NCI-H1092 (cell line): Measurements from ENCODE around the gene DDIAS.
A peak's percentile ranks its signal among the peaks of the same experiment; 100 is the strongest.
"Not testable (repeated sequence)": the region's sequence is repeated elsewhere in the genome, so short reads cannot be mapped to it uniquely, and the experiment has no call there.

Source experiments
- DNase-seq: peaks from one replicate; lab custom pipeline; 2025; lab: John Stamatoyannopoulos, UW

Gene DDIAS

DNA sequence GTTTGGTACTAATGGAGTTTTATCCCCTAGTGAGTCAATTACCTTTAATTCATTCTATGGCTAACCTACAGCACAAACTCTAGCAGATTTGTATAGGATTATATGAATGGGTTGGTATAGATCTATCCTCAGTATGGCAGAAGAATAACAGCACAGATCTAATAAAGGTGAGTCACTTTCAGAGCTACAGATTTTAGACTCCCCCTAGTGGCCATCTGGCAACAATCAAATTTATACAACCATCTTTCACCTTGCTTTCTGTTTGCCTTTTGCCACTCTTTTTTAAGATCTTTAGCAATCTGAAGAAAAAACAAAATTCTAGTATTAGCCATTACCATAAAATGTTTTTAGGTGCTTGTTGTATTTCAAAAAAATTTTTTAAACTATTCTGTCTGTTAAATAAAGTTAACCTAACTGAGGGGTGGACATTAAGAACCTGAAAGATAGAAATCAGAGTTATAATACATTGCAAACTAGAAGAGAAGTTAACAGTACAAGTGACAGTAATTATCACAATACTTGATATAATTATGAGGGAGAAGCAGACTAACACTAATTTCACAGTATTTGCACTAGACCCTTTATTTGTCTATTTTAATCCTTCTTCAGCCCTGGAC is 25.8 kb downstream of the DDIAS start:
- peak; percentile 3 for DNase-seq

DNA sequence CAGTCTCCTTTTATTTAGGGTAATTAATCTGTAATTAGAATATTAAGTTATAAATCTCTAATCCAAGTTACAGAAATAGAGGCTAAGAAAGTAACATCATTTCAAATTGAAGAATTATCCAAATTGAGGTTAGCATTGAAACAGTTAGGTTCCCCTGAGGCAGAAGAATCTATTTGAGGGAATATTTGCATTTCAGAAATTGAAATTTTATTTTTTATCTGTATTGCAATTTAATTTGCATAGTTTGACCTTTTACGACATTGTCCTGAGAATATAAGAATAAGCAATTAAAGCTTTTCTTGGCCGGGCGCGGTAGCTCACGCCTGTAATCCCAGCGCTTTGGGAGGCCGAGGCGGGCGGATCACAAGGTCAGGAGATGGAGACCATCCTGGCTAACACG is 27.6 kb downstream of the DDIAS start:
- no peak for DNase-seq

DNA sequence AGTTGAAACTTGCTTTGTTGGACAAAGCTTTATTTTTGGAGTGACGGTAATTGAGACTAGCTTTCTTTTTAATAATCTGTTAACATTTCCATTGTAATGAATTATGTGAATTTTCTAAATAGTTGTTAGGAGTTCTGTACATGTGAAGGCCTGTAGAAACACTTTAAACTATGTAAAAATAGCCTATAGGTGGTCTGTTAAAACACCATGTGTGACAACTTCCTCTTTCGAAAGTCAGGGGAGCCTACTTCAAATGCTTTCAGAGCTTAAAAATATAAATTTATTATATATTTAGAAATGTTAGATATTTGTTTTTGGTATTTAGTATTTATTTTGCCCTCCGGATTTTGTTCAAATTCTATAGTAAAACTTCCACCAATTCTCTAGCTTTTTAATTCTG is 28.7 kb downstream of the DDIAS start:
- no peak for DNase-seq

DNA sequence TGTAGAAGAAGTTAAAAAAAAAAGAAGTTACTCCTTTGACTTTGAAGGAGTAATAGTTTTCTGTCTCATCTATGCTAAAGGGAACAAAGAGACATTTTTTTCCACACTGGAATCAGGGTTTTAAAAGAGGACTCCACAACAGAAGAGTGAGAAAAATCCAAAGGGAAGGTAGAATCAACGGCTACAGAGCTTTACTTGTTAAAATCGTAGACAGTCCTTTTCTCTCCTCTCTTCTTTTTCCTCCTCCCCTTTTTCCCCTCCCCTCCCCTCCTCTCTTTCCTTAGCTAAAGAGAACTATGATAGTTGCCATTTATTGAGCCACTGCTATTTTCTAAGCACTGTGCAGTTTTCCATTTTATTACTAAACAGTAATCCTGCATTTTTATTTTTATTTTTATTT is 29.2 kb downstream of the DDIAS start:
- DNase-seq, result no peak

DNA sequence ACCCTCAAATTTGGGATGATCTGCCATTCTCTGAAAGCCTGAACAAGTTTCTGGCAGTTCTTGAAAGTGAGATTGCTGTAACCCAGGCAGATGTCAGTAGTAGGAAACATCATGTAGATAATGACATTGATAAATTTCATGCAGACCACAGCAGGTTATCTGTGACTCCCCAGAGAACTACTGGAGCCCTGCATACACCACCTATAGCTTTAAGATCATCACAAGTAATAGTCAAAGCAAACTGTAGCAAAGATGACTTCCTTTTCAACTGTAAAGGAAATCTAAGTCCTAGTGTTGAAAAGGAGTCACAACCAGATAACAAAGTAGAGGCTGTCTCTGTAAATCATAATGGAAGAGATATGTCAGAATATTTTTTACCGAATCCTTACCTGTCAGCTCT is 31.0 kb downstream of the DDIAS start:
- DNase-seq, result no peak

DNA sequence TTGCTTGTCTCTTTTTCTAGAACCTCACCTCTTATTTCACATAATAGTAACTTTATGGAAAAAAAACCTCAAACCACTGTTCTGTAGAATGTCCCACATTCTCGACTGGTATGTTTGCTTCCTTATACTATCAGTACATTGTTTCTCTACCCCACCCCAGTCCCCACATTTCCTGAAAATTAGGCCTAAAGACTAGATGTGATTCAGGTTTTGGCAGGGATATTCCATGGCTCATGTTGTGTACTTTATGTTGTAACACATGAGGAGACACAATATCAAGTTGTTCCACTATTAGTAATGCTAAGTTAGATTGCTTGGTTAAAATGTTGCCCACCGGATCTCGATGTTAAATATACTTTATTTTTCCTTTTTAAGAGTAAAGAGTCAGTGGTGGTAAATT is 34.7 kb downstream of the DDIAS start:
- no peak for DNase-seq

DNA sequence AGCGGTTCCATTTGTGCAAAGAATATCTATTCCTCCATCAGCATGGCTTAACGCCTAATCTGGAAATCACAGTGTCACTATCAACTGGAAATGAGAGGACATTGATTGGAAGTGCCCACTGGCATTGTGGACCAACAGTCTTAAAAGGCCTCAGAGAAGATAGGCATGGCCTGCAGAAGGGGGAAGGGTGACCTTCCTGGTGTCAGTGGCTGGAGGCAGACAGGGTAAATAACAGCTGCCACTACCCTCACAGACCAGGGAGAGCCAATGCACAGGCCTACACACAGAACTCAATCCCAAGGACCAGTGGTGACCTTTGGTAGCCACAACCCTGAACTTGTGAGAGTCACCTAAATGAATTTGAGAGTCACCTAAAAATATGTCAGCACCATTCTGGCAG is 36.0 kb downstream of the DDIAS start:
- DNase-seq, result no peak

DNA sequence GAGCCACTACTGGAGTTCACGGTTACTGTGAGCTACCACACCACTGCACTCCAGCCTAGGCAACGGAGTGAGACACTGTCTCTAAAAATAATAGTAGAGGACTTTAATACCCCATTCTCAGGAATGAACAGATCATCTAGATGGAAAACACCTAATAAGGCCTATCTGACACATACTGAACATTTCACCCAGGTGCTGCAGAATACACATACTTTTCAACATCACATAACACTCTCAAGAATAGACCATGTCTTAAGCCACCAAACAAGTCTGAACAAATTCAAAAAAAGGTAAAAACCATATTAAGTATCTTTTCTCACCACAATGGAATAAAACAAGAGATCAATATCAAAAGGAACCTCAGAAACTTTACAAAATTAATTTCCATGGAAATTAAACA is 37.9 kb downstream of the DDIAS start:
- DNase-seq, result no peak

DNA sequence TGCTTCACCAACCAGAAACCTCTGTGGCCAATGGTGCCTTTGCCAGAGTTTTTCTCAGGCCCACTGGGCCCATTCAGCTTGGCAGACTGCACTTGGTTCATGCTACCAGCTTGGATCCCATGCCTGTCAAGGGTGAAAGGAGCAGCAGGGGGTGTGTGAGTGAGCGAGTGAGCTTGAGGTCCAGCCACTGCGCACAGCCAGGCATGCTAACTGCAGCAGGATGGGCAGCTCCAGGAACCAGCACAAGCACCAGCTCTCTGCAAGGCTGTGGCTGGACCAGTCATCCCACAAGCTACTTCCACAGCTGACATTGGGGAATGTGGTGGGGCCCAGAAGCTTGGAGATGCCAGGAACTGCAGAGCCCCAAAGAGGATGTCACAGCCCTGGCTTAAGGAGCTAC is 40.8 kb downstream of the DDIAS start:
- DNase-seq, result no peak

DNA sequence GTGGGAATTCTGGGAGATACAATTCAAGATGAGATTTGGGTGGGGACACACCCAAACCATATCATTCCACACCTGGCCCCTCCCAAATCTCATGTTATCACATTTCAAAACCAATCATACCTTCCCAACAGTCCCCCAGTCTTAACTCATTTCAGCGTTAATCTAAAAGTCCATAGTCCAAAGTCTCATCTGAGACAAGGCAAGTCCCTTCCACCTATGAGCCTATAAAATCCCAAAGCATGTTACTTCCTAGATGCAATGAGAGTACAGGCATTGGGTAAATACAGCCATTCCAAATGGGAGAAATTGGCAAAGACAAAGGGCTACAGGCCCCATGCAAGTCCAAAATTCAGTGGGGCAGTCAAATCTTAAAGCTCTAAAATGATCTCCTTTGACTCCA is 41.9 kb downstream of the DDIAS start:
- not testable (repeated sequence) for DNase-seq

DNA sequence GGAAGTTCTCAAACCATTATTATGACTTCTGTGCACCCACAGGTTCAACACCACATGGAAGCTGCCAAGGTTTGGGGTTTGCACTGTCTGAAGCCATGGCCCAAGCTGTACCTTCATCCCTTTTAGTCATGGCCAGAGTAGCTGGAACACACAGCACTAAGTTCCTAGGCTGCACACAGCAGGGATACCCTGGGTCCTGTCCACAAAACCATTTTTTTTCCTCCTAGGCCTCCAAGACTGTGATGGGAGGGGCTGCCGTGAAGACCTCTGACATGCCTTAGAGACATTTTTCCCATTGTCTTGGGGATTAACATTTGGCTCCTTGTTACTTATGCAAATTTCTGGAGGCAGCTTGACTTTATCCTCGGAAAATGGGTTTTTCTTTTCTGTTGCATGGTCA is 42.7 kb downstream of the DDIAS start:
- DNase-seq, result no peak

DNA sequence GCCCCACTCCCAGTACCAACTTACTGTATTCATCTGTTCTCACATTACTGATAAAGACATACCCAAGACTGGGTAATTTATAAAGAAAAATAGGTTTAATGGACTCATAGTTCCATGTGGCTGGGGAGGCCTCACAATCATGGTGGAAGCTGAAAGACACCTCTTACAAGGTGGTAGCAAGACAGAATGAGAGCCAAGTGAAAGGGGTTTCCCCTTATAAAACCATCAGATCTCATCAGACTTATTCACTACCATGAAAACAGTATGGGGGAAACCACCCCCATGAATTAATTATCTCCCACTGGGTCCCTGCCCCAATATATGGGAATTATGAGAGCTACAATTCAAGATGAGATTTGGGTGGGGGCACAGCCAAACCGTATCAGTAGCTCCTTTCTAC is 43.5 kb downstream of the DDIAS start:
- not testable (repeated sequence) for DNase-seq

DNA sequence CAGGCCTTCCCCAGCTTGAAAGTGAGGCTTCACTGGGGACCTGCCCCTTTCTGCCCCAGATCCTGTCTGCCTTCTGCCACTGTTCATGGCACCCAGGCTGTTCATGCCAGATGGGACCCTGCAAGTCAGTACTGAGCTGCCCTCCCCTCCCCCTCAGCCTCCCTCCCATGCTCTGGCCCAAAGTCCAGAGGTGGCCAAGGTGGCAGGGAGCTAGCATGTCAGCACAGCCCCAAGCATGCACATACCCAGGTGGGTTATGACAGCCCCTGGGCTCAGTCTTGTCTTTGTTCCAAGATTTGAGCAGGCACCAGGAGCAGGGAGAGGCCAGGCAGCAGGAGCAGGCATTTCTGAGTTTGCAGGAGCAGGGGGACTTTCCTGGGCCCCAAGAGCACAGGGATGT is 44.1 kb downstream of the DDIAS start:
- no peak for DNase-seq

DNA sequence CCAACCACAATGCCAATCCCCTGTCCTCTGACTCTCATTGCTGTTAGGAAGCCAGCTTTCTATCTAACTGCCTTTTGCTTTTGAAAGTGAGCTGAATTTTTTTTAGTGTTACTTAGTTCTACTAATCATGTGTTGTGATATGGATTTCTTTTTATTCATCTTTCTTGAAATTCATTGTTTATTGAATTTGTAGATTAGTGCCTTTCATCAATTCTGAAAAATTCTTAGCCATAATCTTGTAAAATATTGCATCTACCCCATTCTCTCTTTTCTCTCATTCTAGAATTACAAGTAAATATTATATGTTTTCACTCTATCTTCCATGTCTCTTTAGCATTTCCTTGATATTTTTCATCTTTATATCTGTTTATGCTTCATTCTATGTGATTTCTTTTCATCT is 47.8 kb downstream of the DDIAS start:
- no peak for DNase-seq

DNA sequence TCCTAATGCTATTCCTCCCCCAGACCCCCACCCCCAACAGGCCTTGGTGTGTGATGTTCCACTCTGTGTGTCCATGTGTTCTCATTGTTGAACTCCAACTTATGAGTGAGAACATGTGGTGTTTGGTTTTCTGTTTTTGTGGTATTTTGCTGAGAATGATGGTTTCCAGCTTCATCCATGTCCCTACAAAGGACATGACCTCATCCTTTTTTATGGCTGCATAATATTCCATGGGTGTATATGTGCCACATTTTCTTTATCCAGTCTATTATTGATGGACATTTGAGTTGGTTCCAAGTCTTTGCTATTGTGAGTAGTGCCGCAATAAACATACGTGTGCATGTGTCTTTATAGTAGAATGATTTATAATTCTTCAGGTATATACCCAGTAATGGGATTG is 49.0 kb downstream of the DDIAS start:
- DNase-seq, result not testable (repeated sequence)

DNA sequence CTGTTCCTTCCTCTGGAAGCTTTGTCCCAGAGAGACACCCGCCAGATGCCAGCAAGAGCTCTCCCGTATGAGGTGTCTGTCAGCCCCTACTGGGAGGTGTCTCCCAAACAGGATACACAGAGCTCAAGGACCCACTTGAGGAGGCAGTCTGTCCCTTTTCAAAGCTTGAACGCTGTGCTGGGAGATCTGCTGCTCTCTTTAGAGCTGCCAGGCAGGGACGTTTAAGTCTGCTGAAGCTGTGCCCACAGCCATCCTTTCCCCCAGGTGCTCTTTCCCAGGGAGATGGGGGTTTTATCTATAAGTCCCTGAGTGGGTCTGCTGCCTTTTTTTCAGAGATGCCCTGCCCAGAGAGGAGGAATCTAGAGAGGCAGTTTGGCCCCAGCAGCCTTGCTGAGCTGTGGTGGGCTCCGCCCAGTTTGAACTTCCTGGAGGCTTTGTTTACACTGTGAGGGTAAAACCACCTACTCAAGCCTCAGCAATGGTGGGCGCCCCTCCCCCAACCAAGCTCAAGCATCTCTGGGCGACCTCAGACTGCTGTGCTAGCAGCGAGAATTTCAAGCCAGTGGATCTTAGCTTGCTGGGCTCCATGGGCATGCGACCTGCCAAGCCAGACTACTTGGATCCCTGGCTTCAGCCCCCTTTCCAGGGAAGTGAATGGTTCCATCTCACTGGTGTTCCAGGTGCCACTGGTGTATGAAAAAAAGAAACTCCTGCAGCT is 54.4 kb downstream of the DDIAS start:
- DNase-seq, result not testable (repeated sequence)

DNA sequence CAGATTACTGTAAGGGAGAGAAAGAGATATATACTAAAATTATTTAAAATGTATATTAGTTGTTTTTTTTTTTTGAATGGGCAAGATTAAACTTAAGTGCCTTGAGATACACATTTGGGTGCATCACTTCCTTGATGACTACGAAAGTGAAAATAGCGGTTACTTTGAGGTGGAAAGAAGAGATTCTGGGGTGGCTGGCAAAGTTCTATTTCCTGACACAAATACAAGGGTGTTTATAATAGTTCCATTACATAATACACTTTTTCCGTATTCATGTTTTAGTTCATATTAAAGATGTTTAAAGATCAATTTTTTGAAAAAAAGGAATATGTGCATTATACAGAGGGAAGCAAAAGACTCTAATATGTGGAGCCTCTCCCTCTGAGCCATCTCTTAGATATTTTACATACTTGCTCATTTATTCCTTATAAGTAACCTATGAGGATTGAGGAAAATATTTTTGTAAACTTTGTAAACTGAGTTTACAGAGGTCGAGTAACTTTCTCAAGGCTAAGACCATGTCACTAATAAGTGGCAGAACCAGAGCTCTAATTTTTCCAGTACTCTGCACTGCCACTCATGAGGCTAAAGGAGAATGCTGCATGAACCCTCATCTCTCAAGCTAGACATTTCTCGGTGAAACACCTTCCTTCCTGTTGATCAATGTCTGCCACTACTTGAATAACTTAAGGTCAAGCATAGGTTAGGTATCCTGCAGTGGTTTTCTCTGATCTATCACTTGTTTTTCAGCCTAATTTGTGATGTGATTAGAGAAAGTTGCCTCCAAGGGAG is 58.6 kb downstream of the DDIAS start:
- DNase-seq, result no peak

DNA sequence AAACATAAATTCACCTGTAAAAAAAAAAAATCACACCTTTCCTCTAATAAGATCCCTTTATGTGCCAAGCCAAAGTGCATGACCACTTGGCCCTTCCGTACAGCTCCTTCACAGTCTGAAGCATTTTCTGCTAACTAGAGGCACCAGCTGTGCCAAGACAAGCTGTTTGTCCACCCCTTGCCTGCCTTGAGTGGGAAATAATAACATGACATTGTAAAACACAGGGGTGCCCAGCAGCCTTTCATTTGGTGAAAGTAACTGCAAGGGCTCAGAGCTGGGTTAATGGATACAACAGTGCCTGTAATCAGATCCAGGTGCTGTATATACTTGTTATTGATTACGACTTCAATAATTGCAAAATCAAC is 59.2 kb downstream of the DDIAS start:
- DNase-seq, result peak; percentile 33

DNA sequence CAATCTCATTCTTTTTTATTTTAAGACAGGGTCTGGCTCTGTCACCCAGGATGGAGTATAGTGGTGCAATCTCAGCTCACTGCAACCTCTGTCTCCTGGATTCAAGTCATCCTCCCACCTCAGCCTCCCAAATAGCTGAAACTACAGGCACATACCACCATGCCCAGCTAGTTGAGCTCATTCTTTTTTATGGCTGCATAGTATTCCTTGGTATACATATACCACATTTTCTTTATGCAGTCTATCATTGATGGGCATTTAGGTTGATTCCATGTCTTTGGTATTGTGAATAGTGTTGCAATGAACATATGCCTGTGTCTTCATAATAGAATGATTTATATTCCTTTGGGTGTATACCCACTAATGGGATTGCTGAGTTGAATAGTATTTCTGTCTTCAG is 60.5 kb downstream of the DDIAS start:
- DNase-seq, result not testable (repeated sequence)

DNA sequence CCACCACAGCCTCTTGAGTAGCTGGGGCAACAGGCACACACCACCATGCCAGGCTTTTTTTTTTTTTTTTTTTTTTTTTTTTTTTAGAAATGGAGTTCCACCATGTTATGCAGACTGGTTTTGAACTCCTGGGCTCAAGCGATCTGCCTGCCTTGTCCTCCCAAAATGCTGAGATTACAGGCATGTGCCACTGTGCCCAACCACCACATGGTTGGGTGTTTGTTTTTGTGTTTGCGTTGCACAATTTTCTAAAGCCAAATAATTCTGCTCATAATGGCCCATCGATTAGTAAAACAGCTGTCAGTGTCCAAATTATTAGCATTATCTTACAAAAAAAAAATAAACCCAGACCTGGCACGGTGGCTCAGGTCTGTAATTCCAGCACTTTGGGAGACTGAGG is 65.8 kb downstream of the DDIAS start:
- DNase-seq, result no peak

DNA sequence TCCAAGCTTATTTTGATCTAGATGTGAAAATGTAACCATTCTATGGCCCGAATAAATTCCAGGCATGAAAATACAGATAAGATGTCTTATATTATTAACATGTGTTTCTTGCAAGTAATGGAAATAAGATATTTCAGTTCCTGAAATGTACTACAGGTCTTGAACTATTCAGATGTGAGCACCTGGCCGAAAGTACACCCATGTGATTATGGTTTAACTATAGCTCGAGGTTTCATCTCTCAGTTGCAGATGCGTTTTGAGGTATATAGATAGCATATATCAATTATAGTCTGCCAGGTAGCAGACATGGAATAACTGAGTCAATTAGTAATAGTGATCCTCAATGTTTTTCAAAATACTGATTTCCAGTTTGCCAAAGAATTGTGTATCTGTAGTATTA is 68.3 kb downstream of the DDIAS start:
- DNase-seq, result no peak

DNA sequence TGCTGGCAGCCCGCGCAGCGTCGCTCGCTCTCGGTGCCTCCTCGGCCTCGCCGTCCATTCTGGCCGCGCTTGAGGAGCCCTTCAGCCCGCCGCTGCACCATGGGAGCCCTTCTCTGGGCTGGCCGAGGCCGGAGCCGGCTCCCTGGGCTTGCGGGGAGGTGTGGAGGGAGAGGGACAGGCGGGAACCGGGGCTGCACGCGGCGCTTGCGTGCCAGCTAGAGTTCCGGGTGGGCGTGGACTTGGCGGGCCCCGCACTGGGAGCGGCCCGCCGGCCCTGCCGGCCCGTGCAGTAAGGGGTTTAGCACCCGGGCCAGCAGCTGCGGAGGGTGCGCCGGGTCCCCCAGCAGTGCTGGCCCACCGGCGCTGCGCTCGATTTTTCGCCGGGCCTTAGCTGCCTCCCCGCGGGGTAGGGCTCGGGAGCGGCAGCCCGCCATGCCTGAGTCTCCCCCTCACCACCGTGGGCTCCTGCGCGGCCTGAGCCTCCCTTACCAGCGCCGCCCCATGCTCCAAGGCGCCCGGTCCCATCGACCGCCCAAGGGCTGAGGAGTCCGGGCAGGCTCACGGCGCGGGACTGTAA is 69.1 kb downstream of the DDIAS start:
- DNase-seq, result not testable (repeated sequence)

DNA sequence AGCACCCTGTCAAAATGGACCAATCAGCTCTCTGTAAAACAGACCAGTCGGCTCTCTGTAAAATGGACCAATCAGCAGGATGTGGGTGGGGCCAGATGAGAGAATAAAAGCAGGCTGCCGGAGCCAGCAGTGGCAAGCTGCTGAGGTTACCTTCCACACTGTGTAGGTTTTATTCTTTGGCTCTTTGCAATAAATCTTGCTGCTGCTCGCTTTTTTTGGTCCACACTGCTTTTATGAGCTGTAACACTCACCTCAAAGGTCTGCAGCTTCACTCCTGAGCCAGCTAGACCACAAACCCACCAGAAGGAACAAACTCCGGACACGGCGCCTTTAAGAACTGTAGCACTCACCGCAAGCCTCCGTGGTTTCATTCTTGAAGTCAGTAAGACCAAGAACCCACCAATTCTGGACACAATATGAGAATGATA is 70.0 kb downstream of the DDIAS start:
- DNase-seq, result not testable (repeated sequence)
